ENCODE measurements around the gene IFFO2. TPM values are rescaled to one million over a fixed set of nuclear protein-coding genes. Genes with fewer than 3 reads are reported as not detected.

IFFO2 gene
- total and polyA plus RNA-seq, 2 donors (not counting 1 experiment from before 2014, with no cell fraction given) = 16.8 to 19.2 TPM

- H3K4me2 ChIP-seq (replicated peaks; ENCODE audit: low read depth, low read length, poor library complexity, severe bottlenecking) = peak overlapping the region; percentile 92
- peaks cover 76 to 81% of the 10 kb centered on the region in 2 donors for H3K4me1 ChIP-seq (ENCODE audit: control insufficient read depth in 2 of 2, insufficient read depth in 2 of 2, low read length in 2 of 2)
- H3K9me3 Mint-ChIP-seq (ENCODE audit: insufficient read depth) = no peaks in the 10 kb centered on the region
- no peak overlapping the region for H2AFZ ChIP-seq (ENCODE audit: insufficient read depth, low read depth, low read length, poor library complexity, severe bottlenecking)
- H3K79me2 ChIP-seq (ENCODE audit: control insufficient read depth, insufficient read depth, low read length) = peaks cover 64% of the 10 kb centered on the region
- intact Hi-C loops (cut with micrococcal nuclease) = no loop called here
- ATAC-seq (ENCODE audit: low read depth) (no peak), DNase-seq (no peak)
- H3K27ac Mint-ChIP-seq = peak overlapping the region; percentile 77
- peak overlapping the region in 1 of 5 experiments; percentile 67 for H3K4me3 ChIP-seq (ENCODE audit: control extremely low read depth in 1 of 5, extremely low read depth in 1 of 5, insufficient read depth in 1 of 5, low read depth in 2 of 5, low read length in 4 of 5)
- TF ChIP-seq CTCF (IDR thresholded peaks at IDR 0.05) (no peak), EZH2 (IDR thresholded peaks at IDR 0.05; ENCODE audit: borderline replicate concordance, insufficient read depth, low read depth, low read length, poor library complexity, severe bottlenecking) (no peak)
- H3K36me3 ChIP-seq (replicated peaks in 1 of 2; ENCODE audit: control extremely low read depth in 1 of 2, control insufficient read depth in 1 of 2, extremely low read depth in 1 of 2, insufficient read depth in 2 of 2, low read length in 1 of 2) = no peaks in the 10 kb centered on the region
- H3K4me1 Mint-ChIP-seq = peaks cover 73% of the 10 kb centered on the region
- 98% methylated on average over 11 of the region's 11 CpGs for WGBS (ENCODE audit: insufficient coverage)
- peaks cover 0 to 10% (median 4%) of the 10 kb centered on the region in 4 experiments for H3K27me3 ChIP-seq (replicated peaks in 1 of 4; ENCODE audit: control extremely low read depth in 1 of 4, control insufficient read depth in 3 of 4, insufficient read depth in 4 of 4, low read length in 3 of 4)
- peaks cover 14% of the 10 kb centered on the region for H4K20me1 ChIP-seq (ENCODE audit: control insufficient read depth, insufficient read depth, low read length, poor library complexity, severe bottlenecking)
- ChIA-PET CTCF (interaction anchor here (5.1 to 12.4 kb wide), 3 partner anchors 19 to 48 kb away, joined by 25 to 157 read pairs (median 127); partner anchors contain the start of gene ALDH4A1), POLR2A (interaction anchor here (0.8 to 3.0 kb wide), 2 partner anchors 26 to 51 kb away, joined by 3 to 9 read pairs; partner anchors contain the start of gene ALDH4A1)
- H3K27me3 Mint-ChIP-seq = peaks cover 5% of the 10 kb centered on the region
- H3K4me3 Mint-ChIP-seq = peak overlapping the region; percentile 90
- peaks cover 0 to 4% (median 0%) of the 10 kb centered on the region in 3 donors for H3K9me3 ChIP-seq (ENCODE audit: control extremely low read depth in 1 of 3, control insufficient read depth in 2 of 3, insufficient read depth in 1 of 3, low read length in 2 of 3)
- peak overlapping the region; percentile 73 for H3K9ac ChIP-seq (ENCODE audit: low read length)
- H3K27ac ChIP-seq (ENCODE audit: low read length in 2 of 2) = peak overlapping the region in 1 of 2 donors; percentile 100
These were observed 2.7 kb downstream of the IFFO2 start for GRCh38 chr1:18953731-18954231.

GRCh38 chr1:18951818-18952391, 4.6 kb downstream of the IFFO2 start:
- peak overlapping the region; percentile 85 for H3K4me3 Mint-ChIP-seq
- TF ChIP-seq CTCF (IDR thresholded peaks at IDR 0.05) (no peak), EZH2 (IDR thresholded peaks at IDR 0.05; ENCODE audit: borderline replicate concordance, insufficient read depth, low read depth, low read length, poor library complexity, severe bottlenecking) (no peak)
- ATAC-seq (ENCODE audit: low read depth) = peak; percentile 25
- H4K20me1 ChIP-seq (ENCODE audit: control insufficient read depth, insufficient read depth, low read length, poor library complexity, severe bottlenecking) = peaks cover 30% of the 10 kb centered on the region
- peaks cover 82 to 87% of the 10 kb centered on the region in 2 donors for H3K4me1 ChIP-seq (ENCODE audit: control insufficient read depth in 2 of 2, insufficient read depth in 2 of 2, low read length in 2 of 2)
- H3K27me3 Mint-ChIP-seq = no peaks in the 10 kb centered on the region
- H3K4me1 Mint-ChIP-seq = peaks cover 83% of the 10 kb centered on the region
- POLR2A ChIA-PET = interaction anchor here (1.1 to 3.8 kb wide), 4 partner anchors 11 to 38 kb away, joined by 3 to 37 read pairs (median 5); no protein-coding TSS in a partner anchor
- peaks cover 83% of the 10 kb centered on the region for H3K79me2 ChIP-seq (ENCODE audit: control insufficient read depth, insufficient read depth, low read length)
- no peaks in the 10 kb centered on the region for H3K36me3 ChIP-seq (replicated peaks in 1 of 2; ENCODE audit: control extremely low read depth in 1 of 2, control insufficient read depth in 1 of 2, extremely low read depth in 1 of 2, insufficient read depth in 2 of 2, low read length in 1 of 2)
- intact Hi-C loops (cut with micrococcal nuclease) = no loop called here
- peak overlapping the region in 4 of 5 experiments; percentile 21 to 64 (median 40) for H3K4me3 ChIP-seq (ENCODE audit: control extremely low read depth in 1 of 5, extremely low read depth in 1 of 5, insufficient read depth in 1 of 5, low read depth in 2 of 5, low read length in 4 of 5)
- DNase-seq = peak; percentile 90
- H3K27ac ChIP-seq (ENCODE audit: low read length in 2 of 2) = peak overlapping the region; percentile 97 to 100
- peaks cover 0 to 3% (median 0%) of the 10 kb centered on the region in 3 donors for H3K9me3 ChIP-seq (ENCODE audit: control extremely low read depth in 1 of 3, control insufficient read depth in 2 of 3, insufficient read depth in 1 of 3, low read length in 2 of 3)
- WGBS (ENCODE audit: insufficient coverage) = 6% methylated on average over 8 of the region's 8 CpGs
- no peaks in the 10 kb centered on the region for H3K27me3 ChIP-seq (replicated peaks in 1 of 4; ENCODE audit: control extremely low read depth in 1 of 4, control insufficient read depth in 3 of 4, insufficient read depth in 4 of 4, low read length in 3 of 4)
- no peaks in the 10 kb centered on the region for H3K9me3 Mint-ChIP-seq (ENCODE audit: insufficient read depth)
- peak overlapping the region; percentile 98 for H3K27ac Mint-ChIP-seq
- no peak overlapping the region for H2AFZ ChIP-seq (ENCODE audit: insufficient read depth, low read depth, low read length, poor library complexity, severe bottlenecking)
- peak overlapping the region; percentile 68 for H3K9ac ChIP-seq (ENCODE audit: low read length)
- CTCF ChIA-PET = interaction anchor here (1.0 to 12.4 kb wide), 9 partner anchors 10 to 67 kb away, joined by 3 to 157 read pairs (median 11); partner anchors contain the start of gene ALDH4A1
- peak overlapping the region; percentile 78 for H3K4me2 ChIP-seq (replicated peaks; ENCODE audit: low read depth, low read length, poor library complexity, severe bottlenecking)
